Fibroblast of the aortic adventitia (primary cell): ENCODE results near the gene CFAP61. TPM values are rescaled to one million over a fixed set of nuclear protein-coding genes. Genes with fewer than 3 reads are reported as not detected.

Experiments
- DNase-seq: peaks from one replicate; pipeline ENCODE4 v3.0.0-alpha.2; 2010; ENCODE audit warnings: low read depth
- H3K4me3 ChIP-seq: 2 replicates; pipeline ENCODE4 v1.5.1; 2011; ENCODE audit warnings: low read depth, mild to moderate bottlenecking, control low read depth, low read length, moderate library complexity
- CTCF ChIP-seq: IDR thresholded peaks from 2 replicates; pipeline ENCODE4 v1.5.1; 2011; ENCODE audit warnings: mild to moderate bottlenecking, low read length, control low read depth, inconsistent platforms; ENCODE audit not compliant: insufficient read depth
- total RNA-seq: library from RNA; depleted of rRNA; stranded (reverse); fragments of >200 nt; gene quantifications from 2 replicates; pipeline ENCODE4 v1.2.3, GENCODE V29; 2012; ENCODE audit warnings: low replicate concordance

CFAP61 gene
- total RNA-seq, 1 donor, result 0.18 TPM

DNA sequence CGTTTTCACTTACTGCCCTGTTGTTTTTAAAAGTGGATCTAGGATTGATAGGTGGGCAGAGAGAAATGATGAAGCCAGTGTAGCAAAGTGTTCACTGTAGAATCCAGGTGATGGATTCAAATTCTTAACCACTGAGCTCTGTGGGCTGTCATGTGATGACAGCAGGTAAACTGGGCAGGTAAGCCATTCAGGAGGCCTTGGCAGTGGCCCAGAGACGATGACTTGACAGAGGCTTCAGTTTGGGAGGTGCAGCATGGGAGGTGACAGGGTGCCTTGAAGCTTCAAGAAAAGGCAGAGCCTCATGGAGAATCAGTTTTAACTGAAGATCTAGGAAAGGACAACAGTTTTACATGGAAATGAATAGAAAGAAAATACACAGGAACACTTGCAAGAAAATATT lies 33.2 kb upstream of the CFAP61 start:
- TF ChIP-seq CTCF, result no peak
- no peak overlapping the region for H3K4me3 ChIP-seq
- no peak for DNase-seq

- H3K4me3 ChIP-seq, result no peak overlapping the region
- DNase-seq, result no peak
- no peak for TF ChIP-seq CTCF
Measured at GRCh38 chr20:20020908-20021307, 31.4 kb upstream of the CFAP61 start.

- no peak for DNase-seq
- no peak overlapping the region for H3K4me3 ChIP-seq
- no peak for TF ChIP-seq CTCF
Measured at GRCh38 chr20:20021835-20022234, 30.5 kb upstream of the CFAP61 start.

DNA sequence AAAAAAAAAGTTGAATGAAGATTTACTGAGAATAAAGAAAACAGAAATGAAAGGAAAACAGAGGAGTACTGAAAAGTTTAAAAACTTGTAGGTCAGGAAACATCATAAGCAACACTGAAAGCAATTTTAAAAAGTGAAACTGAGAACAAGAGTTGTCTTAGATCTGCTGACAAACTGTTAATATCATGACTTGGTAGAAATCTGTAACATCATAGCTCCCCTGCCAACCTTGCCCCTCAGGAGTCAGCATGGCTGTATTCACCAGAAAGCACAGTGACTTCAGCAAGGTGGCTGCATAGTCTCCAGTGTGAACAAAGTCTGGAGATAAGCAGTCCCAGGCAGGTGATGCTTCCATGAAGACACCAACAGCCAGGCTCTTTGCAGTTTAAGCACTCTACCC lies 29.8 kb upstream of the CFAP61 start:
- no peak overlapping the region for H3K4me3 ChIP-seq
- no peak for DNase-seq
- no peak for TF ChIP-seq CTCF

DNA sequence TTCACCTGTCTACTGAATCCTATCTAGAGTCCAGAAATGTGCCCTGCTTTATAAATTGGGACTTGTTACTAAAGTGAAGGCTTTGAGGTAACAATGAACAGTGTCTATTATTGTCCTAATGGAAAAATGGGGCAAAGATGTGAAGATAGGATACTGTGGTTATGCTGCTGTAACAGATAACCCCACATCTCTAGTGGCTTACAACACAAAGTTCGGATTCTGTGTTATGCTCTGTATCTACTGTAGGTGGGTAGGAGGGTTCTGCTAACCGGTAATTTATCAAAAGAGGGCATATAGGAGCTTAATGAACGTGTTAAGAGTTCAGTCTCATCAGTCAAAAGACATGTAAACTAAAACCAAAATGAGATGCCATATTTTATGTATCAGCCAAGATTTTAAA lies 28.9 kb upstream of the CFAP61 start:
- DNase-seq, result no peak
- TF ChIP-seq CTCF, result no peak

DNA sequence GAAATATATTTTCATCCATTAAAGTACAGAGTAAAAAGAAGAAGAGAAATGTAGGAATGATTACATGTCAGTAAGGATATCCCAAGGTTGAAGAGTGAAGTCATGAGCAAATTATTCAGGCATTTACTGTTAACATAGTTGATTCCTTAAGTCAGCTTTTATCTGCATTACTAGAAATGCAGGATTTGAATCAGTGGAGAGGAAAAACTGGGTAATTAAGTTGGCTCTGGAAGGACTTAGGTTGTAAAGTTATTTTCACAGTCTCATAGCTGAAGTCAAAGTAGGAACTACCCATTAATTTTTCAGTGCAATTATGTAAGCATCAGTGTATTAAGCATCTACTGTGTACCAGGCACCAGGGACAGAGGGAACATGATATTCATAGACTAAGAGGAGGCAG lies 27.4 kb upstream of the CFAP61 start:
- DNase-seq, result peak; percentile 26
- no peak overlapping the region for H3K4me3 ChIP-seq
- no peak for TF ChIP-seq CTCF

More for the DNA sequence above, 28.9 kb upstream of the CFAP61 start:
- no peak overlapping the region for H3K4me3 ChIP-seq

GRCh38 chr20:20027284-20027683 lies 25.0 kb upstream of the CFAP61 start:
- TF ChIP-seq CTCF, result no peak
- no peak for DNase-seq
- no peak overlapping the region for H3K4me3 ChIP-seq
